GM21576 (cell line): ENCODE measurements around the gene TRAPPC2B.

Experiments
- ATAC-seq: cut with Tn5 transposase; IDR thresholded peaks from one replicate; pipeline ENCODE4 v1.9.1; 2021; ENCODE audit warnings: mild to moderate bottlenecking, moderate library complexity; ENCODE audit not compliant: unreplicated experiment

TRAPPC2B gene

DNA sequence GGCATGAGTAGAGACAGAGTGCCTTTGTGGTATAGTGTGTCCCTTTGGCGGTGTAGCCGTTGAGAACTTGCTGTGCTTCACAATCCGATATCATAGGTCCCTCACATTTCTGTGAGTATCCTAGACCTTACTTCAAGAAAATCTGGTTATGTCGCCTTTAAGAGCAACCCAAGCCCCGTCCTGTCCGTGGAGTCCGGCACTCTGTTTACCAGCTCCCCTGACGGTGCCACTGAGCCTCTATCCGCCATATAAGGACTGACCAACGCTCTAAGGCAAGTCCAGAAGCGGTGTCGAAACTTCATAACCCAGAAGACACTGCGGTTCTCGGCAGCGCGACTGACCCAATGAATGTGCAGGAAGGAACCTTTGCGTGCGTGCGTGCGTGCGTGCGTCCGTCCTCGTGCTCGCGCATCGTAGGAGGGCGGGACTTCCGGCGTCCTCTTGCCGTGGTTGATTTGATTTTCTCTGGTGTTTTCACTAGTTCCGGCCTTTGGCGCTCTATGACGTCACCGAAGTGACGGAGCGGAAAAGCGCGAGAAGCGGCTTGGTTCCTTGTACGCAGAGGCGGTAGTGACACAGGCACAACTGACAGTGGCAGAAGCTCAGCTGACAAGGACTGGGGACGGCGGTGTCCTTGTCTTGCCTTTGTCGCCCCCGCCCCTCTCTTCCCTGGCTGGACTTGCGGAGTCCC is at the start of gene TRAPPC2B, which contains the start of gene ZNF547:
Gene TRAPPC2B, plus strand, starts transcription at position 555 of the 691 bp plus-strand sequence. CDS start 1,283 bp downstream, outside the sequence.
Gene ZNF547, plus strand, starts transcription at position 555 of the 691 bp plus-strand sequence. CDS start 5,005 bp downstream, outside the sequence.
- peak; percentile 94 for ATAC-seq

DNA sequence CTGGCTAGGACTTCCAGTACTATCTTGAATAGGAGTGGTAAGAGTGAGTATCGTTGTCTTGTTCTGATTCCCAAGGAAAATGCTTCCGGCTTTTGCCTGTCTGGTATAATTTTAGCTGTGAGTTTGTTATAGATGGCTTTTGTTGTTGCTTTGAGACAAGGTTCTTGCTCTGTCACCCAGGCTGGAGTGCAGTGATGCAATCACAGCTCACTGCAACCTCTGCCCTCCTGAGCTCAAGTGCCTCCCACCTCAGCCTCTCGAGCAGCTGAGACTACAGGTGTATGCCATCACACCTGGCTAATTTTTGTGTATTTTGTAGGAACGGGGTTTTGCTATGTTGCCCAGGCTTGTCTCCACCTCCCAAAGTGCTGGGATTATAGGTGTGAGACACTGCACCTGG is 49.2 kb upstream of the TRAPPC2B start:
- no peak for ATAC-seq

DNA sequence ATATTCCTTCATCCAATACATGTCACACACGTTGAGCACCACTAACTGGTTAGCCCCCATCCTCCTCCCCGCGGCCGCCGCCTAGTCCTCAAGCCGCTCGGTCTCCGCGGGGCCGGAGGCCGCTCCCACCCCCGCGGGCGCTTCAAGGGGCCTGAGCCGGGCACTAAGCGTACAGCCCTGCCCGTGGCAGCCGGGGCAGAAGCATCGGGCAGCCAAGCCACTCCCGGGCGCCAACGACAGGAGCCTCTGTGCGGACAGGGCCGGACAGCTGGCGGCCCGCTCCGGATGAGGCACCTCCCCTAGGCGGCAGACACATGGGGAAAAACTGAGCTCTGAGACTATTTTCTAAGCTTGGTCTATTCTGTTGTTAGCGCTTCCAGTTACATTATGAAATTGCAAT is 45.8 kb upstream of the TRAPPC2B start:
- no peak for ATAC-seq

DNA sequence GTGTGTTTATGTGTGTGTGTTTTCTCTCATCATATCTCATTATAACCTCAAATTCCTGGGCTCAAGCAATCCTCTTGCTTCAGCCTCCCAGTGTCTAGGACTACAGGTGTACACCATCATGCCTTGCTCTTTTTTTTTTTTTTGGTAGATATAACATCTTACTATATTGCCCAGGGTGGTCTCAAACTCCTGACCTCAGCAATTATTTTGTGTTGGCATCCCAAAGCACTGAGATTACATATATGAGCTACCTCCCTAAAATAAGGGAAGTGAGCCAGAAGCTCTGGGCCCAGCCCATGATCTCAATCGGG is 43.5 kb upstream of the TRAPPC2B start:
- ATAC-seq: no peak

DNA sequence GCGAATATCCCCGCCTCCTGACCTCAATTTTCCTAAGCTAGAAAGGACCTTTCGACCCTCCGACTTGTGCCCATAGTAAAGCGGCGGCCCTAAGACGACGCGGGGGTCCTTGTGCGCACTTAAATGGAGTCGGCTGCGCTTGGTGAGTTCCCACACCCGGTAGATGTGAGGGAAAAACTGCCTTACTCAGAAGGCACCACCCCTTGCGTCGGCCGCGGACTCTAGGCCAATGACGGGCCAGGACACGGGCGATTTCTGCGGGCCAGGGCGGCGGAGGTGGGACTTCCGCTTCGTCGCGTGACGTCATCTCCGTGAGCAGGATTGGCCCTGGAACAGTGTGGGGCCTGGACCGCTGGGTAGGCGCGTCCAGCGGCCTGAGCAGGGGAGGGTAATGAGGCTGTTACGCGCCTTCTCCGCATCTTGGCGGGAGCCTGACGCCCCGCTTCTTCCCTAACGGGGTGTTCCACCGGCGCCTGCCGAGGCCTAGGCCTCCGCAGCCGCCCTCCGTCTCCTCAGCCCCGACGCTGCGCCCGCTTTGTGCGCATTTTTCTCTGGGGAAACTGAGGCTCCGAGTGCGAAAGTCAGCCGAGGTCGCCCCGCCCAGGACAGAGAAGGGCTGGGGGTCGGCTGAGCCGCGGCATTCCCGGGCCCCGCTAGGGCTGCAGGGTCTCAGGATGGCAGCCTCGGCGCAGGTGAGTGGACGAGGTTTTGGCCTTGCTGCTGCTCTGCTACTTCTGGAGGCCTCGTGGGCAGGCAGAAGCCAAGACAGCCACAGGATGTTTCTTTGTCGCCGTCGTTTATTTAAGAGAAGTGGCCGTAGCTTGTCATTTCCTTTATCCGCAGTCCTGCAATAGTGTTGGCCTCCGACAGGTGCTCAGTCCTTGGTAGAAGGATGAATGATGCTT is 42.9 kb upstream of the TRAPPC2B start, which contains the start of gene ZNF543:
Gene ZNF543, plus strand, starts transcription at position 293 of the 905 bp plus-strand sequence. Its CDS starts 382 bp downstream, at position 675.
- peak; percentile 96 for ATAC-seq

DNA sequence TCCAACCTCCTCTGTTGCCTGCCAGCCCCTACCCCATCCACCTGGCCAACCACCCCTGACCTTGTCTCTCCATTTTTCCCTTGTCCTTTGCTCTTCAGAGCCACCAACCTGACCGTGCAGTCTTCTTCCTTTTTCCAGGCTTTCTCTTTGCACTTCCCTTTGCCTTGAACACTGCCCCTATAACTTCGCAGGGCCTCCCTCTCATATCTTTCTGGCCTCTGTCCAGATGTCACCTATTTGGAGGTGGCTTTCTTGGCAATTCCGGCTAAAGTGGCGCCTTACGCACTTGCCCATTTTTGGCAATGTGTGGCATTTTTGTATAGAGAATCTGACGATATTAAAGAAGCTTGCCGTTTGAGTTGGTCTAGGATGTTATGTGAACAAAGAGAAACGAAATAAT is 42.2 kb upstream of the TRAPPC2B start:
- ATAC-seq: no peak

DNA sequence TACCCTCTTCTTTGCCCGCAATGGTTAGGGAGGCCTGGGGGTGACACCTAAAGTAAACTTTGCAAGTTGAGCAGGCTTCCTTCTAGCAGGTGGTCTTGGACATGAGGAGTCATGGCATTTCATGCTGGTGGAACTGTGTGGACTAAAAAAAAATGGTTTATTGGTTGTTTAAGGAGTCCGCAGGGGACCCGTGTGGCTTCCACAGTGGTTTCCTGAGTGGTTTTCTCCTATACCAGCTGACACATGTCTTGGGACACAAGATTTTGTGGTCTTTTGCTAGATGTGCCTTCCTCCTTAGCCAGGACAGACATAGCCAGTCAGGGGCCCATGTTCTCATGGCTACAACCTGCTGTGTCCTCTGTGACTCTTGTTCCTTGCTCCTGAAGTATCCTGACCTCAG is 41.6 kb upstream of the TRAPPC2B start:
- no peak for ATAC-seq

DNA sequence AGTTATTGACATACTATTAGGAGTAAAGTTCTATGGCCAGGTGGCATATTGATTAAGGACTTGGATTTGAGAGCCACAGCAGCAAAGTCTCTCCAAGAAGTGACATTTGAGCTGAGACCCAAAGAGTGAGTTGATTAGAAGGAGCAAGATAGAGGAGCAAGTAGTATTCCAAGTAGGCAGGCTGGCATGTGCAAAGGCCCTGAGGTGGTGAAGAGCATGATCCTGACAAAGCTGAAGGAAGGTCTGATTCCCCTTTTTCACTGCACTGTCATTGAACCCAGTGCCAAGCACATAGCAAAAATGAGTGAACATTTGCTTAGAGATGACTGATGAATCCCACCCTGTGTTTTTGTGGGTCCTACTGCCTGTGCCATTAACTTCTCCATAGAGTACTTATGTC is 38.4 kb upstream of the TRAPPC2B start:
- ATAC-seq: no peak

DNA sequence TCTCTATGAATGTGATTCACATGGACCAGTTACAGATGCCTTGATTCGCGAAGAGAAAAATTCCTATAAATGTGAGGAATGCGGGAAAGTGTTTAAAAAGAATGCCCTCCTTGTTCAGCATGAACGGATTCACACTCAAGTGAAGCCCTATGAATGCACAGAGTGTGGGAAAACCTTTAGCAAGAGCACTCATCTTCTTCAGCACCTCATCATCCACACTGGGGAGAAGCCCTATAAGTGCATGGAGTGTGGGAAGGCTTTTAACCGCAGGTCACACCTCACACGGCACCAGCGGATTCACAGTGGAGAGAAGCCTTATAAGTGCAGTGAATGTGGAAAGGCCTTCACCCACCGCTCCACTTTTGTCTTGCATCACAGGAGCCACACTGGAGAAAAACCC is 35.4 kb upstream of the TRAPPC2B start:
- ATAC-seq: no peak

DNA sequence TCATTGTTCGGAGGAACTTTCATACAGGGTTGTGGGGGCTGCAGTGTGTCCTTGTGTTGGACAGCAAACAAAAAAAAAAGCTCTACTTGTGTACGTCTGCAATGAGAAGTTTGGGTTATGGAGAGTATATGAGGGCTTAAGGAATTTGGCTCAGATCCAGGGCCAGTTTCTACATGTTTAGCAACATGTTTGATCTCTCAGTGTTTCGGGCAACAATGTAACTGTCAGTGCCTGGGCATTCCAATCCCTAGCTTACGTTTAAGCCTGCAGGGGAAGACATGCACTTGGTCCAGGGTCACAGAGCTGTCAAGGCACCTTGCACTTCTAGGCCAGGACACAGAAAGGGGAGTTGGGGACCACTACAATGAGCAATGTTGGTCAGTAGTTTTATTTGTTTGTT is 29.2 kb upstream of the TRAPPC2B start:
- ATAC-seq: no peak

DNA sequence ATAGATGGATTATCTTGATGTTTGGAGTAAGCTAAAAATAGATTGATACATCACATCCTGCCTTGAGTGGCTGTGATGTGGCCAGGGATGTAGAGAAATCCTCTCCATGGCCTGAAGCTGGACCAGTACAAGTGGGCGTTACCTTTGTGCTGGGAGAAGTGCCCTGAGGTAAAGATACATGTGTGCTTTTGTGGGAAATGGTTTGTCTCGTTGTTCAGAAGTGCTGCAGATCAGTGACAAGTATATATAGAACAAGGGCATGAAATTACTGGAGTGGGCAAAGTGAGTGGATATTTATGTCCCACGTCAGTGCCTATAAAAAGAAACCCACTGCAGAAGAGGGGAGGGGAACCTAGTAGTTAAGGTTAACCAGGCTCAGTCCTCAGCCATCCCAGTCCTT is 24.5 kb upstream of the TRAPPC2B start:
- no peak for ATAC-seq

DNA sequence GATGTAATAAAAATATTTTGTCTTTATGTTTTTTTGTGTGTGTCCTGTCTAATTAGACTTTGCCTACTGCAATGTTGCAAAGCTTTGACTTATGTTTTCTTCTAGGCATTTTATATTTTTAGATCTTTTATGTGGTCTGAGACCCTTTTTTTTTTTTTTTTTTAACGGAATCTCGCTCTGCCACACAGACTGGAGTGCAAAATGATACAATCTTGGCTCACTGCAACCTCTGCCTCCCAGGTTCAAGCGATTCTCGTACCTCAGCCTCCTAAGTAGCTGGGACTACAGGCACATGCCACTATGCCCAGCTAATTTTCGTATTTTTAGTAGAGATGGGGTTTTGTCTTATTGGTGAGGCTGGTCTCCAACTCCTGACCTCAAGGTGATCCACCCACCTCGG is 20.8 kb upstream of the TRAPPC2B start:
- ATAC-seq: no peak

DNA sequence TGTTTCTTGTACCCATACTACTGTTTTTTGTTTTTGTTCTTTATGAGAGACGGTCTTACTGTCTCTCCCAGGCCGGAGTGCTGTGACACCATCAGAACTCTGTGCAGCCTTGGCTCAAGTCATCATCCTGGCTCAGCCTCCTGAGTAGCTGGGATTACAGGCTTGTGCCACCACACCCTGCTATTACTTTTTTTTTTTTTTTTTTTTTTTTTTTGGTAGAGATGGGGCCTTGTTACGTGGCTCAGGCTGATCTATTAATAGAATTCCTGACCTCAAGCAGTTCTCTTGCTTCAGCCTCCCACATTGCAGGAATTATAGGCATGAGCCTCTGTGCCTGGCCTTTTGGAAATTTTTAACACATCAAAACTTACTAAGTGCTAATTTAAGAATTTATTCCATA is 15.2 kb upstream of the TRAPPC2B start:
- ATAC-seq: no peak

DNA sequence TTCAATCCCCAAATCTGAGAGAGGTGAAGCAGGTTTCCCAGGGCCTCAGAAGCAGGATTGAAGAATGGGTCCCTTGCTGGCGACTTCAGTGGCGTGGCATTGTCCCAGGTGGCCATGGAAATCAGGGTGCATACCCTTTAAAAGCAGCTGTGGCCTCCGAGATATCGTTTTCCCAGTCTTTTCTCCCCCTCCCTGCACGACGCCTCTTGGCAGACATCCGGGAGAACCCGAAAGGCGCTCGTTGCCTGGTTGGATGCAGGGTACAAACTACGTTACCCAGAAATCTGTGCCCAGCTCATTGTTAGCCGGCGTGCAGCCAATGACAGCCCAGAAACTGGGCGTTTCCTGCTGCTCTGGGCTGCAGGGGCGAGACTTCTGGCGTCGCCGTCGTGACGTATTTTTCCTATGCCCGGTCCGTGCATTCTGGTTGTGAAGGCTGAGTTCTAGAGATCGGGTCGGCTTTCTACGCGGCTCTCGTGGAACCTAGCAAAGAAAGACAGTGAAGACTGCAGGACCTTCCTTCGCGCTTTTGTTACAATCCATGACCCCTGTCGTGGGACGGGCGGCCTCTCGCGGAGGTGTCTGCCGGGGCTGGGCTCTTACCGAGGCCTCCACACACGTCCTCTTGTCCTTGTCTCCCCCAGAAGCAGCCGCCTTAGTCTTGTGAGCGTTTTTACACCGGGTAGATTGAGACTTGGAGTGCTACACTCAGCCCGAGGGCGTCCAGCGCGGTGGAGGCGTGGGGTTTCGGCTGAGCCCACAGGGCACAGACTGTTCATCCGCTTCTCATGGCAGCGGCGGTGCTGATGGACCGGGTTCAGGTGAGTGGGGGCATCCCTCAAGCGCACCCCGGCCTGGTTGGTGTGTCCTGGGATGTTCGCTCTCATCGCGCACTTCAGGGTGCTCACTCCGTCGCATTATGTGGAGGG is 12.2 kb upstream of the TRAPPC2B start, which contains the start of gene ZNF304:
Gene ZNF304, plus strand, starts transcription at position 395 of the 929 bp plus-strand sequence. Its CDS starts 394 bp downstream, at position 789.
- peak; percentile 89 for ATAC-seq

DNA sequence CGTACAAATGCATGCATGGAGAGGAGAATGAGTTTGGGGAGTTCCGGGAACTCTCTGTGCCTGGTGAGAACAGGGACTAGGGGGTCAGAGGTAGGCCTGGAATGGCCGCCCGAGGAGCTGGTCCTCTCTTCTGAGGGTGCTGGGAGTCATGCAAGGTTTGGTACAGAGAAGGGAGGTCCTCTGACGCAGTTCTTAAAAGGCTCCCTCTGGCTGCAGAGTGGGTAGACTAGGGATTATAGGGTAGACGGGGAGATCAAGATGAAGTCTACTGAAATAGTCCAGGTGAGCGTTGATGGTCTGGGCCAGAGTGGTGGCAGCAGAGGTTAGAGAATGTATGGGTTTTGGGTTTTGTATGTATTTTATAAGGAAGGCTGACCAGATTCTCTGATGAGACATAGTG is 11.5 kb upstream of the TRAPPC2B start:
- no peak for ATAC-seq

DNA sequence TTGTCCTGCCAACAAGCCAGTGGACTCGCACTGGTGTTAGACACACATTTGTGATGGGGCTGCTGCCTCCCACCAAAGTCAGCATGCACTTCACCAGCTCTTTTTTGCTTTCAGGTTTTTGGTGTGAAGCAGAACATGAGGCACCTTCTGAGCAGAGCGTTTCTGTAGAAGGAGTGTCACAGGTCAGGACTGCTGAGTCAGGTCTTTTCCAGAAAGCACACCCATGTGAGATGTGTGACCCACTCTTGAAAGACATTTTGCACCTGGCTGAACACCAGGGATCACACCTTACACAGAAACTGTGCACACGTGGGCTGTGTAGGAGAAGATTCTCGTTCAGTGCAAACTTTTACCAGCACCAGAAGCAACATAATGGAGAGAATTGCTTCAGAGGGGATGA is 7.4 kb upstream of the TRAPPC2B start:
- no peak for ATAC-seq

DNA sequence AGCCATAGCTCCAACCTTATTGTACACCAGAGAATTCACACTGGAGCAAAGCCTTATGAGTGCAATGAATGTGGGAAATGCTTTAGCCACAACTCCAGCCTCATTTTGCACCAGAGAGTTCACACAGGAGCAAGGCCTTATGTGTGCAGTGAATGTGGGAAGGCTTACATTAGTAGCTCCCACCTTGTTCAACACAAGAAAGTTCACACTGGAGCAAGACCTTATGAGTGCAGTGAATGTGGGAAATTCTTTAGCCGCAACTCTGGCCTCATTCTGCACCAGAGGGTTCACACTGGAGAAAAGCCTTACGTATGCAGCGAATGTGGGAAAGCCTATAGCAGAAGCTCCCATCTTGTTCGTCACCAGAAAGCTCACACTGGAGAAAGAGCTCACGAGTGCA is 5.9 kb upstream of the TRAPPC2B start:
- ATAC-seq: no peak

DNA sequence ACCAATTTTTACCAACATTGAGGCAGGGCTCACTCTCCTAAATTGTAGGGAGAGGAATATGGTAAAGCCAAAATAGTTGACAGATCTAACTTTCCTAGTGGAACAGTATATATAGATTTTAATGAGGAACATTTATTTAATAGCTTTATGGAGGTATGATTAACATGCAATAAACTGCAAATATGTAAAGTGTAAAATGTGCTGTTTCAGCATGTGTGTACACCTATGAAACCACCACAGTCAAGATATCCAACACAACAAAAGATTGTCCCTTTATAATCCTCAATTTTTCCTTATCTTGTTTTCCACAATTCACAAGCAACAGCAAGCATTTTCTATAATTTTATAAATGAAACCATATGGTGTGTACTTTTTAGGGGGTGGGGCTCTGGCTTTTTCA is 4.1 kb upstream of the TRAPPC2B start:
- ATAC-seq: no peak

DNA sequence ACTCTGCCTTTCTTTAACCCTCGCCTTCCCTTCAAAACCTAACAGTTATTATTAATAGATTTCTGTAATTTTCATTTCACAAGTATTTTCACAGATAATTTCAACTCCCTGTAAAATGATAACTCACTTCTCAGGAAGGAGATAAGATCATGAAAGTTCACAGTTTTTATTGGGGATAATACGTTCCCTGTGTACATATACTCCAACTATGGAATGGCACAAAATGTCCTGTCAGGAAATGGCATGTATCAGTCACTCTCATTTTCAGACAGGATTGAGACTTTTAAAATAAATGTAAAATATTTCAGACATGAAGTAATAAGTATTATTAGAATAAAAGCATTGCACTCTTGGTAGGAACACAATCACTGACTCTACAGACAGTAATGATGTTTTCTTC is 932 bp upstream of the TRAPPC2B start:
- no peak for ATAC-seq

DNA sequence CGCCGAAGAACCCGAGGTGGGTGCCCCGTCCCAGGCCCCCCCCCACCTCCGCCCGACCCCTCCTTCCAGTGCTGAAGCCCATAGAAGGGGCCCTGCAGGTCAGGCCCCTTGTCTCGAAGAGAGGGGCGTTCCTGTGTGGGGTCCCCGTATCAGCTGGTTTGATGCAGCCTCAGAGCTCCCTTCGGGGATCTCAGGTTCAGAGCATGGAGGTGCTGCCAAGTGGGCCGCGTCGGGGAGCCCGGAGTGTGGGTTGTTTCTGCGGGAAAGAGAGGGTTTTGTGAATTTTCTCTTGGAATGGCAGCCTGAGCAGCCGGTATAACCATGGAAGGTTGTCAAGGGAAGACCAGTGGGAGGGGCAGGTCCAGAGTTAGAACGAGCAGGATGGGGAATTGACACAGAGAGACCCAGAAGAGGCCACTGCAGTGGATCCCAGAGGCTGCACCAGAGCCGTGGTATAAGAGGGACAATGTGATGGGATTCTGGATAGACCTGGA is 384 bp downstream of the TRAPPC2B start:
- no peak for ATAC-seq

DNA sequence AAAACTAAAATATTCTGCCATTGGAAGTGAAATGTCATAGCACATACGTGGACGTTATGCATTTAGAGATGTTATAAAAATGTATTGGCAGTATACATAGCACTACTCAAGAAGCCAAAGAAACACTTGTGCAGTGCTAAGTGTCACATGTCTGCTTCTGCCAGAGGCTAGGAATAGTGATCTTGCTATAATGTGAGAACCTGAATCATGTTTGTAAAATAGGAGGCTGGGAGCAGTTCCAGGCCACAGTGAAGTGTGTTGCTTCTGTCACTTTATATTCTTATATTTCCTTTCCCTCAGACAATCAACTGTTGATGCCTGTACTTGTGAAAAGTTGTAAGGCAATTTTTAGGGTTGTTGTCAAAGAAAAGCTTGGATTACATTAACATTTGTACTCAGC is 3.4 kb downstream of the TRAPPC2B start:
- ATAC-seq: no peak
